ENCODE data around the gene PRDX2.
"Not testable (repeated sequence)": the region's sequence is repeated elsewhere in the genome, so short reads cannot be mapped to it uniquely, and the experiment has no call there.

Gene PRDX2

DNA sequence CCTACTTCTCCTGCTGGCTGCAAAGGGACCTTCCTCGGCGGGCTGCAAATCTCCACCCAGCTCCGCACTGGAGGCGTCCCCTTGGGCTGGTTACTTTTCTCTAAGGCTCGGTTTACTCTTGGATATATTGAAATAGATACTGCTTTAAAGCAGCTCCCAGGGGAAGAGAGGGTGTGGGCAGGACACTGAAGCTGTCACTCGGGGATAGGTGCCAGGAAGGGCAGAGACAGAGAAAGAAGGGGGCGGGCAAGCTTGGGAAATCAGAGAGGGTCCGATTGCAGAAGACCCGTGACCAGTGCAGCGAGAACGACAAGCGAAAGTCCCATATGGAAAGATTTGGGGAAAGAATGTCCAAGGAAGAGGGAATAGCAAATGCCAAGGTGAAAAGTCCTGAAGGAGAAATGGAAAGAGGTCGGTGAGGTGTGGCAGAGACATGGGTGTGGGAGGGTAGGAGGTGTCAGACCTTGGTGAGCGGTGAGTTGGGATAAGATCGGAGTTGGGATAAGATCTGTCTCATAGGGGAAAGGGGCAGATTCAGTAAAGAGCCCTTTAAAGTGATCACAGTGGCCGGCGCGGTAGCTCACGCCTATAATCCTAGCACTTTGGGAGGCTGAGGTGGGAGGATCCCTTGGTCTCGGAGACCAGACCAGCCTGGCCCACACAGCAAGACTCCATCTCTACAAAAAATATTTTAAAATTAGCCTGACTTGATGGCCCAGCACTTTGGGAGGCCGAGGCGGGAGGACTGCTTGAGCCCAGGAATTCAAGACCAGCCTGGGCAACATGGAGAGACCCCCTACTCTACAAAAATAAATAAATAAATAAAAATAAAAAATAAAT, 887 bp upstream of the PRDX2 start:
- peak overlapping the region; percentile 69; the same call in 1 of the 2 replicates for H3K4me3 ChIP-seq (ENCODE audit: low read length)
- TF ChIP-seq ZNF274 (IDR thresholded peaks at IDR 0.05; ENCODE audit: low read depth, low read length) = no peak

DNA sequence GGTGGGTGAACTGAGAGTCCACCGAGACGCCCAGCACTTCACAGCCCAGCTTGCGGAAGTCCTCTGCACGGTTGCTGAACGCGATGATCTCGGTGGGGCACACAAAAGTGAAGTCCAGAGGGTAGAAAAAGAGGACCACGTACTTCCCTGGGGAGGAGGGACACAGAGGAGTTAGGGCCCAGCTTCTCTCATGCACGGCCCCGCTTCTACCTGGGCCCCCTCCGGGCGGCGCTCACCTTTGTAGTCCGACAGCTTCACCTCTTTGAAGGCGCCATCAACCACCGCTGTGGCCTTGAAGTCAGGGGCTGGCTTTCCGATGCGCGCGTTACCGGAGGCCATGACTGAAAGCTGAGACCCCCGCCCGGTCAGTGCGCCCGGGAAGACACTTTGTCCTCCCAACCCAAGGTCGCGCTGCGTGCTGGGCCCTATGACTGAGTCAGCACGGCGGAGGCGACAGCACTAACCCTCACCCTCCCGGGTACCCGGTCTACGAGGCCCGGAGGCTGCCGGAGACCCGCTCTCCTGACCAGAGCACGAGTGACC, 606 bp downstream of the PRDX2 start:
- no peak for TF ChIP-seq ZNF274 (IDR thresholded peaks at IDR 0.05; ENCODE audit: low read depth, low read length)

DNA sequence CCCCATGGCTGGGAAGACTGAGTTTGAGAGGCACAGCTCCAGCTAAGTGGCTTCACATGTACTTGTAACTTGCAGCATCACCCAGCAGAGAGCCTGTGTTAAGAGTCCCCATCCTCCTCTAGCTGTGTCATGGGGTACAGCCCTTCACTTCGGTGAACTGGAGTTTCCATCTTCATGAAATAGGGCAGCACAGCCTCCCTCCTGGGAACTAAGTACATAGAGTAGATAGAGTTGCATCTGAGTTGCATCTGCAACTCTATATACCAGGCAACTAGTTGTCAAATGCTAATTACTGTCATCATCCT, 1.2 kb downstream of the PRDX2 start:
- peak overlapping the region; percentile 69; the same call in 1 of the 2 replicates for H3K4me3 ChIP-seq (ENCODE audit: low read length)
- TF ChIP-seq ZNF274 (IDR thresholded peaks at IDR 0.05; ENCODE audit: low read depth, low read length) = no peak

More for the DNA sequence above, 606 bp downstream of the PRDX2 start:
- H3K4me3 ChIP-seq (ENCODE audit: low read length) = peak overlapping the region; percentile 69

DNA sequence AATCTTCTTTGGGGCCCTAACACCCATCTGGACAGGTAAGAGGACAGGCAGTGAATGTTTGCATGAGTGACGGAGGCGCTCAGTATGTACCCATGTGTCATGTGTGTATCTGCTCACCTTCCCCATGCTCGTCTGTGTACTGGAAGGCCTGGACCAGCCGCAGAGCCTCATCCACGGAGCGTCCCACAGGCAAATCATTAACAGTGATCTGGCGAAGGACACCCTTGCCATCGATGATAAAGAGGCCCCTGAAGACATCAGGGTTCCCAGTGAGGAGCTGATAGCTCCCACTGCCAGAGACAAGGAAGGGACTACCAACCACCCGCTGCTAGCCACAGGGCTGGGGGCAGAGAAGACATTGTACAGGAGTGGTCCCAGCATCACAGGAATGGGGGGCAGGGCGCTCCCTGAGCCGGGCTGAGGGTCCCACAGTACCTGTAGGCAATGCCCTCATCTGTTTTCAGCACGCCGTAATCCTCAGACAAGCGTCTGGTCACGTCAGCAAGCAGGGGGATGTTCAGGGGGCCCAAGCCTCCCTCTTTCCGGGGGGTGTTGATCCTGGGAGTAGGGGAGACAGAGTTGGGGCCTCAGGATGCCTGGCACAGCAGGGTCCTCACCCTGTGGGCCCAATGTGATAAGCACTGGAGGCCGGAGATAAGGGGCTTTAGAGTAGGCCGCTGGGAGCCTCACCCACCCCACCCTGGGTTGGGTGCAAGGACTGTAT, 1.7 kb downstream of the PRDX2 start:
- no peak overlapping the region for H3K4me3 ChIP-seq (ENCODE audit: low read length)
- no peak for TF ChIP-seq ZNF274 (IDR thresholded peaks at IDR 0.05; ENCODE audit: low read depth, low read length)

DNA sequence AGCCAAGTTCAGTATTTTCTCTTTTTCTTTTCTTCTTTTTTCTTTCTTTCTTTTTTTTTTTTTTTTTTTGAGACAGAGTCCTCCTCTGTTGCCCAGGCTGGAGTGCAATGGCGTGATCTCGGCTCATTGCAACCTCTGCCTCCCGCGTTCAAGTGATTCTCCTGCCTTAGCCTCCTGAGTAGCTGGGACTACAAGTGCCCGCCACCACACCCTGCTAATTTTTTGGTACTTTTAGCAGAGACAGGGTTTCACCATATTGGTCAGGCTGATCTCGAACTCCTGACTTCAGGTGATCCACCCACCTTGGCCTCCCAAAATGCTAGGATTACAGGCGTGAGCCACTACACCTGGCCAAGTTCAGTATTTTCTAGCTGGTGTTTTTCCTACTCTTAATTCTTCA, 4.0 kb downstream of the PRDX2 start:
- H3K4me3 ChIP-seq (ENCODE audit: low read length) = not testable (repeated sequence)

DNA sequence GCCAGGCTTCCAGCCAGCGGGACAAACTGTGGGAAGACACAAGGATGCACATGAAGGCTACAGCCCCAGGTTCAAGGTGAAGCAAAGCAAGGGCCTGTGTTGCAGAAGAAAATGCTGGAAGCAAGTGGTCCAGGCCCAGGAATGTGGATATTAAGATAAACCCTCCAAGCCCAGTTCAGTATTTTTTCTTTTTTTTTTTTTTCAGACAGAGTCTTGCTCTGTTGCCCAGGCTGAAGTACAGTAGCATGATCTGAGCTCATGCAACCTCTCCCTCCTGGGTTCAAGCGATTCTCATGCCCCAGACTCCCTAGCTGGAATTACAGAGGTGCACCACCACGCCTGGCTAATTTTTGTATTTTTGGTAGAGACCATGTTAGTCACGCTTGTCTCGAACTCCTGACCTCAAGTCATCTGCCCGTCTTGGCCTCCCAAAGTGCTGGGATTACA, 4.4 kb downstream of the PRDX2 start:
- H3K4me3 ChIP-seq (ENCODE audit: low read length) = no peak overlapping the region
- TF ChIP-seq ZNF274 (IDR thresholded peaks at IDR 0.05; ENCODE audit: low read depth, low read length) = no peak

DNA sequence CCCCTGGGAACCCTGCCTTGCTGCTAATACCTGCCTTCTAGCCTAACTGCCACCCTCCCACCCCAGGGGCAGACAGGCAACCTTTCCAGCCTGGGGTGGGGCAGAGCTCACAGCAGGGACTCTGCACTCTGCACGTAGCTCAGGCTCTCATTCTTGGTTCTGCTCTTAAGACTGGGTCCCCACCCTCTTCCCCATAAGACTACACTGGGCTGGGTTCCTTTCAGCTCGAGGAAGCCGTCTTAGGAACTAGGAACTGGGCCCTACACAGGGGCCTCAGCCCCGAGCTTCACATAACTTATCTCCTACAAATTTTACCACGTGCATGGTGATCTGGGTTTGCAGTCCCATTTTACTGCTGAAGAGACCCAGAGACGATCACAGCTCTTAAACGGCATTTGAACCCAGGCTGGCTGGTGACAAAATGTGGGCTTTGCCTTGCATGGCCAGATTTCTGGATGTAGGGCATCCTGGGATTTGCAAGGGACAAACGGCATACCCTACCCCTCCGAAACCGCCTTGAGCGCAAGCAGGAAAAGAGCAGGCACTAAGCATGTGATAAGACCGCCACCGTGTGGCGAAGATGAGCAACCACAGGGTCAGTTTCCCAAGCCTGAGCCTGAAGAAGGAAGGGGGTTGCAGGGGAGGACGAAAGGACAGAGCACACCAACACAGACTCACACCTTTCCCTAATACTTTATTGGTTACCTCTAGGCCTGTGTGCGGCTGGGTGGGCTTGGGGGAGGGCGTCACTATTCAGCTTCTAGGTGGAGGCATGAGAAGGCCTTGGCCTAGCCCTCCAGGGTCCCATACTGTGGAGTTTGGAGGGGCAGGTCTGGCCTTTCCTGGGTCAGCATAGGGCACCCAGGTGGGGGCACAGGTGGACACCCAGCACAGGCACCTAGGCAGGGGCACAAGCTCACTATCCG, 5.2 kb downstream of the PRDX2 start:
- no peak overlapping the region for H3K4me3 ChIP-seq (ENCODE audit: low read length)
- TF ChIP-seq ZNF274 (IDR thresholded peaks at IDR 0.05; ENCODE audit: low read depth, low read length) = no peak

DNA sequence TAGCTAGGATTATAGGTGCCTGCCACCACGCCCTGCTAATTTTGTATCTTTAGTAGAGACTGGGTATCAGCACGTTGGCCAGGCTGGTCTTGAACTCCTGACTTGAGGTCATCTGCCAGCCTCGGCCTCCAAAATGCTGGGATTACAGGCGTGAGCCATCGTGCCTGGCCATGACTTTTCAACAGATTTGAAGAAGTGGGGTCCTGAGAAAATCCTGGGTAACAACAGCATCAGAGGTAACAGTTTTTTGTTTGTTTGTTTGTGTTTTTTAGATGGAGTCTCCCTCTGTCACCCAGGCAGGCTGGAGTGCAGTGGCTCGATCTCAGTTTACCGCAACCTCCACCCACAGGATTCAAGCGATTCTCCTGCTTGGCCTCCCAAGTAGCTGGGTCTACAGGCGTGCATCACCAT, 6.6 kb downstream of the PRDX2 start:
- TF ChIP-seq ZNF274 (IDR thresholded peaks at IDR 0.05; ENCODE audit: low read depth, low read length) = no peak
- H3K4me3 ChIP-seq (ENCODE audit: low read length) = no peak overlapping the region

DNA sequence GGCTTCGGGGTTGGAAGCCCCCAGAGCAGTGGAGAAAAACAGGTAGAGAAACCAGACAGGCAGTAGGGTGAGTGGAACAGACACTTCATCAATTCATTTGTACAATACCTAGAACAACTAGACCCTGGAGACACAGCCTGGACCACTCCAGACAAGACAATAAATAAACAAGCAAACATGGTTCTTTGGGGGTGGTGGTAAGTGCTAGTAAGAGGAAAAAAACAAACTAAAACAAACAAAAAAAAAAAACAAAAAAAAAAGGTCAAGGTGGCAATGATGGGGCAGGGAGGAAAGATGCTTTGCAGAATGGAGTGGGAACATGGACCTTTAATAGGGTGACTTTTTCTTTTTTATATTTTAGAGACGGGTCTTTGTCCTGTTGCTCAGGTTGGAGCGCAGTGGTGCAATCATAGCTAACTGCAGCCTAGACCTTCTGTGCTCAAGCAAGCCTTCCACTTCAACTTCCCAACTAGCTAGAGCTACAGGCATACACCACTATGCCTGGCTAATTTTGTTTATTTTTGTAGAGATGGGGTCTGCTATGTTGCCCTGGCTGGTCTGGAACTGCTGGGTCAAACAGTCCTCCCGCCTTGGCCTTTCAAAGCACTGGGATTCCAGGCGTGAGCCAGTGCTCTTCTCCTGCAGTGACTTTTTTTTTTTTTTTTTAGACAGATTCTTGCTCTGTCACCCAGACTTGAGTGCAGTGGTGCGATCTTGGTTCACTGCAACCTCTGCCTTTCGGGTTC, 7.2 kb downstream of the PRDX2 start:
- TF ChIP-seq ZNF274 (IDR thresholded peaks at IDR 0.05; ENCODE audit: low read depth, low read length) = no peak
- peak overlapping the region; percentile 85; the same call in 1 of the 2 replicates for H3K4me3 ChIP-seq (ENCODE audit: low read length)

DNA sequence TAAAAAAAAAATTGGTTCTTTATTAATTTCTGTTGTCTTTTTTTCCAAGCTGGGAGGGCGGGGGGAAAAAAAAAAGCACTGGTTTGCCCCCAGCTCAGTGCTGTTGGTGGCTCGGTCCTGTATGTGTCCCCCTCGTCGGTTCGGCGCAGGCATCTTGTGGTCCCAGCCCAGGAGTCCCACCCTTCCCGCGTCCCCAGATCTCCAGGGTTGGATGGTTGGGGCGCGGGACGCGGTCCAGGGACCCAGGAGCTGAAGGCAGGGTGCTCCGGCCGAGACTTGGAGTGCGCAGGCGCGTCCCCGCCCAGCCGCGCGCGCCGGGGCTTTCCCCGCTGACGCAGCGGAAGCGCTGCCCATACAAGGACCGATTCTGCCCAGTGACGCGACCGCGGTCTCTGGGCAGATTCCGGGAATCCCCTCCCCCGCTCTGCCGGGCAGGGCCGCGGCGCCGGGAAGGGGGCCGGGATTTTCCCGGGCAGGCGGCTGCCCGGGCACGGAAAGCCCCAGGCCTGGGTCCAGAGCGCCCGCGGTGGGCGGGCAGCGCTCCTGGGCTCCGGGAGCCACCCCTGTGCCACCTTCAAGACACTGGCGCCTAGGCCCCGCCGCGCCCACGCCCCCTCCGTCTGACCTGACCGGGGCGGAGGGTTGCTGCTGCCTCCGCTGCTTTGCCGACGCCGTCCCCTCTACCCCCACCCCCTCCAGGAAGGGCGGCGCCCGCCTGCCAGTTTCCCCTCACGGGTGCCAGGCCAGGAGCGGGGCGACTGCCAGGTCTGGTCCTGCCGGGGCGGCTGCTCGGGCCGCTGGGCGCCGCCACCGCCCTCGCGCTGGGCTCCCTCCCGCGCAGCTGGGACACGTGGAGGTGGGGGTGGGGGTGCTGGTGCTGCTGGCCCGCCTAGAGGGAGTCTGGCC, 8.1 kb downstream of the PRDX2 start:
- peak overlapping the region; percentile 85 for H3K4me3 ChIP-seq (ENCODE audit: low read length)
- TF ChIP-seq ZNF274 (IDR thresholded peaks at IDR 0.05; ENCODE audit: low read depth, low read length) = no peak

DNA sequence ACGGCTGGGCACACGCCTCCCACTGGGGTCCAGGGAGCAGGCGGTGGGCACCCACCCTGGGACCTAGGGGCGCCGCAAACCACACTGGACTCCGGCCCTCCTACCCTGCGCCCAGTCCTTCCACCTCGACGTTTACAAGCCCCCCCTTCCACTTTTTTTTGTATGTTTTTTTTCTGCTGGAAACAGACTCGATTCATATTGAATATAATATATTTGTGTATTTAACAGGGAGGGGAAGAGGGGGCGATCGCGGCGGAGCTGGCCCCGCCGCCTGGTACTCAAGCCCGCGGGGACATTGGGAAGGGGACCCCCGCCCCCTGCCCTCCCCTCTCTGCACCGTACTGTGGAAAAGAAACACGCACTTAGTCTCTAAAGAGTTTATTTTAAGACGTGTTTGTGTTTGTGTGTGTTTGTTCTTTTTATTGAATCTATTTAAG, 8.7 kb downstream of the PRDX2 start:
- TF ChIP-seq ZNF274 (IDR thresholded peaks at IDR 0.05; ENCODE audit: low read depth, low read length) = no peak
- peak overlapping the region; percentile 85 for H3K4me3 ChIP-seq (ENCODE audit: low read length)

Measured in GM08714 (cell line).